Gastrocnemius medialis (tissue), 4 donors: ENCODE results near the gene FAM3D.

ENCODE experiments used
- POLR2A ChIP-seq, 2 donors: fragments of 450-650 bp; IDR thresholded peaks; one replicate each; pipeline ENCODE4 v1.6.1; 2017; ENCODE audit warnings: antibody characterized with exemption in 2 of 2, mild to moderate bottlenecking in 2 of 2, moderate library complexity in 2 of 2
- TF ChIP-seq, protein P1 (sequence below), 5 experiments: fragments of 450-650 bp in 3 of 5; fragments of 200-600 bp in 2 of 5; sonication (generic) in 2 of 5; IDR thresholded peaks in 4 of 5; conservative IDR thresholded peaks in 1 of 5; 1 replicate in 4 of 5; 2 replicates in 1 of 5; pipeline ENCODE4 v1.5.1; 2016 to 2019; ENCODE audit warnings: antibody characterized with exemption in 5 of 5, mild to moderate bottlenecking in 3 of 5, moderate library complexity in 3 of 5

GRCh38 chr3:58708116-58708791 is 41.7 kb upstream of the FAM3D start:
- TF ChIP-seq, protein P1, sequence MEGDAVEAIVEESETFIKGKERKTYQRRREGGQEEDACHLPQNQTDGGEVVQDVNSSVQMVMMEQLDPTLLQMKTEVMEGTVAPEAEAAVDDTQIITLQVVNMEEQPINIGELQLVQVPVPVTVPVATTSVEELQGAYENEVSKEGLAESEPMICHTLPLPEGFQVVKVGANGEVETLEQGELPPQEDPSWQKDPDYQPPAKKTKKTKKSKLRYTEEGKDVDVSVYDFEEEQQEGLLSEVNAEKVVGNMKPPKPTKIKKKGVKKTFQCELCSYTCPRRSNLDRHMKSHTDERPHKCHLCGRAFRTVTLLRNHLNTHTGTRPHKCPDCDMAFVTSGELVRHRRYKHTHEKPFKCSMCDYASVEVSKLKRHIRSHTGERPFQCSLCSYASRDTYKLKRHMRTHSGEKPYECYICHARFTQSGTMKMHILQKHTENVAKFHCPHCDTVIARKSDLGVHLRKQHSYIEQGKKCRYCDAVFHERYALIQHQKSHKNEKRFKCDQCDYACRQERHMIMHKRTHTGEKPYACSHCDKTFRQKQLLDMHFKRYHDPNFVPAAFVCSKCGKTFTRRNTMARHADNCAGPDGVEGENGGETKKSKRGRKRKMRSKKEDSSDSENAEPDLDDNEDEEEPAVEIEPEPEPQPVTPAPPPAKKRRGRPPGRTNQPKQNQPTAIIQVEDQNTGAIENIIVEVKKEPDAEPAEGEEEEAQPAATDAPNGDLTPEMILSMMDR (IDR thresholded peaks at IDR 0.05 in 4 of 5, conservative IDR thresholded peaks at IDR 0.05 in 1 of 5): no peak
- TF ChIP-seq POLR2A (IDR thresholded peaks at IDR 0.05): no peak
